B cell (primary cell): ENCODE results near the gene TPSAB1. TPM values are rescaled to one million over a fixed set of nuclear protein-coding genes. Genes with fewer than 3 reads are reported as not detected.
"Not testable (repeated sequence)": the region's sequence is repeated elsewhere in the genome, so short reads cannot be mapped to it uniquely, and the experiment has no call there.

Source experiments
- ATAC-seq: fragments of 200-7000 bp; cut with Tn5 transposase; one replicate; pipeline ENCODE4 v1.10.0; 2021; ENCODE audit warnings: low read depth, mild to moderate bottlenecking, moderate number of reproducible peaks, moderate library complexity
- CTCF ChIA-PET: fragments of 350-600 bp; sonication (Branson Sonifier 250); formaldehyde crosslinking; loops from one replicate; lab custom pipeline; 2021; ENCODE audit warnings: antibody characterized with exemption, inconsistent platforms; lab: Charles Lee
- POLR2A ChIA-PET: fragments of 350-600 bp; sonication (Branson Sonifier 250); formaldehyde crosslinking; loops from one replicate; lab custom pipeline; 2021; ENCODE audit warnings: antibody characterized with exemption; lab: Charles Lee
- DNase-seq: peaks from one replicate; pipeline ENCODE4 v3.0.0; 2013
- H2AFZ ChIP-seq: 2 replicates; pipeline ENCODE4 v1.6.1; 2012; ENCODE audit warnings: mild to moderate bottlenecking, low read depth, low read length; ENCODE audit not compliant: insufficient read depth, poor library complexity, severe bottlenecking
- H3K27ac ChIP-seq, 2 donors: 1 replicate in 1 of 2; 2 replicates in 1 of 2; pipeline ENCODE4 v1.5.1; 2012 to 2013; ENCODE audit warnings: low read length in 2 of 2, mild to moderate bottlenecking in 2 of 2, moderate library complexity in 1 of 2
- H3K27me3 ChIP-seq, 4 experiments: fragments of 200-600 bp in 1 of 4; sonication (generic) in 1 of 4; replicated peaks in 1 of 4; 1 replicate in 2 of 4; 2 replicates in 2 of 4; pipeline versions ENCODE4 v1.6.1 to v1.7.0; 2013 to 2016; ENCODE audit warnings: low read length in 3 of 4, mild to moderate bottlenecking in 2 of 4, mixed read lengths in 1 of 4, moderate library complexity in 1 of 4; ENCODE audit not compliant: insufficient read depth in 4 of 4, control insufficient read depth in 3 of 4; ENCODE audit errors: control extremely low read depth in 1 of 4
- H3K36me3 ChIP-seq, 2 experiments: replicated peaks in 1 of 2; 1 replicate in 1 of 2; 2 replicates in 1 of 2; pipeline versions ENCODE4 v1.6.1 to v1.7.1; 2013; ENCODE audit warnings: low read length in 1 of 2; ENCODE audit not compliant: insufficient read depth in 2 of 2, control insufficient read depth in 1 of 2; ENCODE audit errors: control extremely low read depth in 1 of 2, extremely low read depth in 1 of 2
- H3K4me1 ChIP-seq, 2 donors: fragments of 200-600 bp in 1 of 2; sonication (generic) in 1 of 2; 1 replicate in 1 of 2; 2 replicates in 1 of 2; pipeline versions ENCODE4 v1.5.1 to v1.6.1; 2013 to 2017; ENCODE audit warnings: low read length in 2 of 2; ENCODE audit not compliant: control insufficient read depth in 2 of 2, insufficient read depth in 2 of 2
- H3K4me2 ChIP-seq: replicated peaks from 2 replicates; pipeline ENCODE3; 2012; ENCODE audit warnings: mild to moderate bottlenecking, low read depth, low read length; ENCODE audit not compliant: poor library complexity, severe bottlenecking
- H3K4me3 ChIP-seq, 5 experiments: fragments of 200-600 bp in 1 of 5; sonication (generic) in 1 of 5; 1 replicate in 3 of 5; 2 replicates in 2 of 5; pipeline versions ENCODE4 v1.5.1 to v1.7.0; 2011 to 2016; ENCODE audit warnings: low read length in 4 of 5, mild to moderate bottlenecking in 4 of 5, low read depth in 2 of 5, control low read depth in 1 of 5, moderate library complexity in 1 of 5; ENCODE audit not compliant: insufficient read depth in 1 of 5; ENCODE audit errors: control extremely low read depth in 1 of 5, extremely low read depth in 1 of 5
- H3K79me2 ChIP-seq: fragments of 200-600 bp; sonication (generic); one replicate; pipeline ENCODE4 v1.6.0; 2016; ENCODE audit warnings: low read length; ENCODE audit not compliant: control insufficient read depth, insufficient read depth
- H3K9ac ChIP-seq: fragments of 200-600 bp; sonication (generic); 2 replicates; pipeline ENCODE4 v1.6.1; 2017; ENCODE audit warnings: mild to moderate bottlenecking, low read length, moderate library complexity
- H3K9me3 ChIP-seq, 3 donors: one replicate each; pipeline versions ENCODE4 v1.6.1 to v1.7.1; 2013; ENCODE audit warnings: low read length in 2 of 3; ENCODE audit not compliant: control insufficient read depth in 2 of 3, insufficient read depth in 1 of 3; ENCODE audit errors: control extremely low read depth in 1 of 3
- H4K20me1 ChIP-seq: 2 replicates; pipeline ENCODE4 v1.6.0; 2012; ENCODE audit warnings: mild to moderate bottlenecking, low read length; ENCODE audit not compliant: insufficient read depth, control insufficient read depth, poor library complexity, severe bottlenecking
- H3K27ac Mint-ChIP-seq: one replicate; pipeline ENCODE4 v1.8.0; 2021; ENCODE audit warnings: mixed read lengths
- H3K27me3 Mint-ChIP-seq: one replicate; pipeline ENCODE4 v1.8.0; 2021; ENCODE audit warnings: mixed read lengths
- H3K4me1 Mint-ChIP-seq: one replicate; pipeline ENCODE4 v1.8.0; 2021; ENCODE audit warnings: mixed read lengths
- H3K4me3 Mint-ChIP-seq: one replicate; pipeline ENCODE4 v1.8.0; 2021; ENCODE audit warnings: mixed read lengths
- H3K9me3 Mint-ChIP-seq: one replicate; pipeline ENCODE4 v1.8.0; 2022; ENCODE audit warnings: mixed read lengths; ENCODE audit not compliant: insufficient read depth
- WGBS: methylation state at CpG from one replicate; pipeline ENCODE4 v1.1.5; 2013; ENCODE audit warnings: missing lambda C conversion rate; ENCODE audit not compliant: insufficient coverage; 5-methylcytosine and 5-hydroxymethylcytosine counted together
- intact Hi-C: fragments of 100-400 bp; cut with micrococcal nuclease; formaldehyde crosslinking; loops from one replicate; pipeline ENCODE4 v1.10.0; 2022
- polyA plus RNA-seq: library from polyadenylated mRNA; depleted of rRNA; stranded (reverse); fragments of >200 nt; gene quantifications from 2 replicates; pipeline ENCODE4 v1.2.3, GENCODE V29; 2012
- total RNA-seq, 2 donors: library from RNA; stranded (reverse); fragments of 120-200 nt in 1 of 2; gene quantifications; 1 replicate in 1 of 2; 2 replicates in 1 of 2; pipeline versions ENCODE4 v1.2.3 to v1.2.4, GENCODE V29; 2013 to 2022

Gene TPSAB1
- total and polyA plus RNA-seq, 2 donors (not counting 1 experiment from before 2014, with no cell fraction given), result not detected

GRCh38 chr16:1255276-1256122 is 15.0 kb downstream of the TPSAB1 start, which contains the start of gene TPSD1:
TSS of gene TPSD1 (plus strand) at chr16:1256069. CDS start at chr16:1256281, 212 bp downstream.
- H3K4me2 ChIP-seq, ATAC-seq, DNase-seq, H3K9me3 ChIP-seq, H2AFZ ChIP-seq, H4K20me1 ChIP-seq, H3K4me1 Mint-ChIP-seq, CTCF ChIA-PET, H3K4me3 ChIP-seq, H3K4me1 ChIP-seq, H3K9me3 Mint-ChIP-seq, intact Hi-C loops, H3K79me2 ChIP-seq, H3K27ac Mint-ChIP-seq, H3K27ac ChIP-seq, H3K9ac ChIP-seq, H3K4me3 Mint-ChIP-seq, H3K36me3 ChIP-seq: not testable (repeated sequence)
- WGBS, result 69% methylated on average over 20 of the region's 26 CpGs
- POLR2A ChIA-PET, result interaction anchor here (0.7 kb wide), 1 partner anchor 470 kb away, joined by 6 read pairs; no protein-coding TSS in a partner anchor
- peaks cover 12% of the 10 kb centered on the region for H3K27me3 Mint-ChIP-seq
- H3K27me3 ChIP-seq, result peaks cover 0 to 34% (median 6%) of the 10 kb centered on the region in 4 experiments

GRCh38 chr16:1256296-1256873 is 15.9 kb downstream of the TPSAB1 start:
- H4K20me1 ChIP-seq, H3K79me2 ChIP-seq, H3K9ac ChIP-seq, H3K36me3 ChIP-seq, H3K4me3 Mint-ChIP-seq, H3K9me3 ChIP-seq, H3K27ac Mint-ChIP-seq, DNase-seq, H3K4me2 ChIP-seq, H2AFZ ChIP-seq, ATAC-seq, H3K27ac ChIP-seq, POLR2A ChIA-PET, H3K4me1 ChIP-seq, H3K9me3 Mint-ChIP-seq, intact Hi-C loops, H3K4me1 Mint-ChIP-seq, H3K4me3 ChIP-seq, CTCF ChIA-PET: not testable (repeated sequence)
- 85% methylated on average over 14 of the region's 23 CpGs for WGBS
- peaks cover 13% of the 10 kb centered on the region for H3K27me3 Mint-ChIP-seq
- peaks cover 0 to 40% (median 8%) of the 10 kb centered on the region in 4 experiments for H3K27me3 ChIP-seq
